Erythroblast (primary cell): ENCODE measurements around the gene AWAT2.

Experiments used
- GATA1 ChIP-seq: IDR thresholded peaks from 2 replicates; pipeline ENCODE4 v1.6.1; 2011; ENCODE audit warnings: low read depth, mild to moderate bottlenecking, control low read depth, low read length, moderate library complexity
- POLR2A ChIP-seq: IDR thresholded peaks from 2 replicates; pipeline ENCODE4 v1.6.1; 2011; ENCODE audit warnings: mild to moderate bottlenecking, low read length

GRCh38 chrX:70001269-70001668, 48.5 kb downstream of the AWAT2 start:
- TF ChIP-seq POLR2A (no peak), GATA1 (no peak)
